A549 (cell line): ENCODE measurements around the gene CCP110. TPM values are rescaled to one million over a fixed set of nuclear protein-coding genes. Genes with fewer than 3 reads are reported as not detected.
A peak's percentile ranks its signal among the peaks of the same experiment; 100 is the strongest.

Experiments
- ATAC-seq, 2 experiments: fragments of 200-7000 bp in 1 of 2; fragments of >200 bp in 1 of 2; cut with Nextera tagmentation in 1 of 2; cut with Tn5 transposase in 1 of 2; 3 replicates each; pipeline versions ENCODE4 v1.8.0 to v1.9.1; 2018 to 2020; ENCODE audit warnings: mild to moderate bottlenecking in 1 of 2, moderate library complexity in 1 of 2
- CTCF ChIA-PET: fragments of 300-600 bp; sonication (Branson Sonifier 250); formaldehyde crosslinking; extraction: SDS; loops from one replicate; lab custom pipeline; 2021; ENCODE audit warnings: antibody characterized with exemption, inconsistent platforms; lab: Yijun Ruan, JAX
- POLR2A ChIA-PET: fragments of 350-600 bp; formaldehyde crosslinking; extraction: SDS; loops from one replicate; lab custom pipeline; 2021; ENCODE audit warnings: antibody characterized with exemption, inconsistent platforms; lab: Yijun Ruan, JAX
- DNase-seq, 2 experiments: peaks; one replicate each; pipeline versions ENCODE4 v3.0.0 to v3.0.0-alpha.2; 2011 to 2016; ENCODE audit warnings: low read depth in 1 of 2, low spot score in 1 of 2
- FAIRE-seq: peaks from 2 replicates; lab custom pipeline; 2011; peaks lifted over from hg19 to GRCh38; lab: Jason Lieb, UNC
- H3K27ac ChIP-seq, 2 experiments: fragments of >200 bp; sonication (Bioruptor Twin); formaldehyde crosslinking; 3 replicates each; pipeline ENCODE4 v1.5.1; 2016 to 2017
- H3K4me1 ChIP-seq: fragments of >200 bp; sonication (Bioruptor Twin); formaldehyde crosslinking; 3 replicates; pipeline ENCODE4 v1.6.1; 2016
- H3K4me2 ChIP-seq: fragments of >200 bp; sonication (Bioruptor Twin); formaldehyde crosslinking; 3 replicates; pipeline ENCODE4 v1.6.1; 2016
- H3K4me3 ChIP-seq: fragments of >200 bp; sonication (Bioruptor Twin); formaldehyde crosslinking; 3 replicates; pipeline ENCODE4 v1.5.1; 2016
- H3K9me3 ChIP-seq: fragments of >200 bp; sonication (Bioruptor Twin); formaldehyde crosslinking; 3 replicates; pipeline ENCODE4 v1.6.1; 2016
- CEBPB ChIP-seq, 2 experiments: fragments of >200 bp in 1 of 2; sonication (Bioruptor Twin) in 1 of 2; formaldehyde crosslinking in 1 of 2; IDR thresholded peaks; 2 replicates each; pipeline ENCODE4 v1.6.1; 2012 to 2016
- CHD4 ChIP-seq: fragments of 200-600 bp; sonication (generic); IDR thresholded peaks from 2 replicates; pipeline ENCODE4 v1.6.1; 2016; ENCODE audit warnings: antibody characterized with exemption, mild to moderate bottlenecking, borderline replicate concordance
- FOSL2 ChIP-seq, 2 experiments: fragments of 450-650 bp in 1 of 2; fragments of >200 bp in 1 of 2; sonication (Bioruptor Twin) in 1 of 2; formaldehyde crosslinking; IDR thresholded peaks; 2 replicates each; pipeline versions ENCODE4 v1.5.0 to v1.6.1; 2016 to 2020; ENCODE audit warnings: mild to moderate bottlenecking in 1 of 2, moderate library complexity in 1 of 2
- GATA3 ChIP-seq: IDR thresholded peaks from 2 replicates; pipeline ENCODE4 v1.6.1; 2012; ENCODE audit warnings: borderline replicate concordance
- HOXB5 ChIP-seq: fragments of 250-450 bp; sonication (Bioruptor Pico); IDR thresholded peaks from 2 replicates; pipeline ENCODE4 v1.5.0; 2020; ENCODE audit warnings: mild to moderate bottlenecking, moderate library complexity
- JUN ChIP-seq, 2 experiments: fragments of >200 bp; sonication (Bioruptor Twin); formaldehyde crosslinking; IDR thresholded peaks; 2 replicates in 1 of 2; 3 replicates in 1 of 2; pipeline ENCODE4 v1.6.1; 2016 to 2017
- KDM1A ChIP-seq: fragments of 200-600 bp; sonication (generic); IDR thresholded peaks from 2 replicates; pipeline ENCODE4 v1.6.1; 2016; ENCODE audit warnings: low read depth, mild to moderate bottlenecking
- MAFK ChIP-seq: fragments of 450-650 bp; IDR thresholded peaks from 2 replicates; pipeline ENCODE4 v1.6.1; 2014; ENCODE audit not compliant: partially characterized antibody
- NFE2L2 ChIP-seq: fragments of 150-350 bp; conservative IDR thresholded peaks from 2 replicates; pipeline ENCODE4 v1.6.1; 2014; ENCODE audit warnings: low read length
- POLR2A ChIP-seq: IDR thresholded peaks from 2 replicates; pipeline ENCODE4 v1.6.1; 2012; ENCODE audit warnings: mild to moderate bottlenecking, low read length
- TFCP2L1 ChIP-seq: fragments of 250-450 bp; sonication (Bioruptor Pico); IDR thresholded peaks from 2 replicates; pipeline ENCODE4 v1.5.0; 2021; ENCODE audit warnings: mild to moderate bottlenecking
- WGBS: methylation state at CpG from one replicate; pipeline ENCODE4 v1.1.6; 2017; ENCODE audit errors: missing lambda C conversion rate; 5-methylcytosine and 5-hydroxymethylcytosine counted together
- polyA plus RNA-seq, 4 experiments: library from polyadenylated mRNA; depleted of rRNA in 3 of 4; stranded (reverse); fragments of >200 nt; fragmentation: RNase III in 1 of 4; extraction: RNeasy Plus Mini Kit Qiagen cat#74134 plus additional on column Dnase treatment in 1 of 4; gene quantifications; 2 replicates in 3 of 4; 3 replicates in 1 of 4; pipeline ENCODE4 v1.2.3, GENCODE V29; 2011 to 2017
- TF ChIP-seq, protein P1 (sequence below): fragments of 150-350 bp; IDR thresholded peaks from 2 replicates; pipeline ENCODE4 v1.6.1; 2014; ENCODE audit warnings: low read depth, mild to moderate bottlenecking, low read length
- TF ChIP-seq, protein P2 (sequence below): IDR thresholded peaks from 2 replicates; pipeline ENCODE4 v1.6.1; 2012
- TF ChIP-seq, protein P3 (sequence below): fragments of 250-450 bp; sonication (Bioruptor Pico); IDR thresholded peaks from 2 replicates; pipeline ENCODE4 v1.5.0; 2020; ENCODE audit warnings: low read depth, mild to moderate bottlenecking, moderate library complexity
- TF ChIP-seq, protein P4 (sequence below): fragments of 450-650 bp; IDR thresholded peaks from 2 replicates; pipeline ENCODE4 v1.6.1; 2014; ENCODE audit warnings: antibody characterized with exemption

Gene CCP110
- polyA plus RNA-seq, 2 of the 4 experiments (the other 2 are of a cell fraction) = 11.3 to 15.3 TPM

DNA sequence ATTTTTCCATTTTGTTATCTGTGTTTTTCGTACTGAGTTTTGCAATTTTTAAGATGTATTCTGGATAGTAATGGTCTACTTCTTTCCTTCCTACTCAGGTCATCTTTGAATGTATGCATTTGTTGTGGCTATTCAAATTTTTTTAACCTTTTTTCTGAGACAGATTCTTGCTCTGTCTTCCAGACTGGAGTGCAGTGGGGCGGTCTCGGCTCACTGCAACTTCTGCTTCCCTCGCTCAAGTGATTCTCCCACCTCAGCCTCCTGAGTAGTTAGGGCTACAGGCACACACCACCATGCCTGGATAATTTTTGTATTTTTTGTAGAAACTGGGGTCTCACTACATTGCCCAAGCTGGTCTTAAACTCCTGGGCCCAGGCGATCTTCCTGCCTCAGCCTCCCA lies 65.4 kb downstream of the CCP110 start:
- Histone ChIP-seq H3K9me3 (no peaks in the 10 kb centered on the region), H3K4me1 (peaks cover 13% of the 10 kb centered on the region), H3K4me2 (no peak overlapping the region), H3K4me3 (no peak overlapping the region), H3K27ac (0 out of 6 replicates have a peak overlapping the region, but pooled peaks of 1 of the 2 experiments have one; percentile 0)
- CTCF ChIA-PET = interaction anchor here (0.7 to 20.8 kb wide), 4 partner anchors 11 to 293 kb away, joined by 3 to 328 read pairs (median 65); partner anchors contain the start of gene GPRC5B
- DNase-seq = no peak
- FAIRE-seq = no peak
- no peak for ATAC-seq
- POLR2A ChIA-PET = no interaction called here
- TF ChIP-seq, protein P1, sequence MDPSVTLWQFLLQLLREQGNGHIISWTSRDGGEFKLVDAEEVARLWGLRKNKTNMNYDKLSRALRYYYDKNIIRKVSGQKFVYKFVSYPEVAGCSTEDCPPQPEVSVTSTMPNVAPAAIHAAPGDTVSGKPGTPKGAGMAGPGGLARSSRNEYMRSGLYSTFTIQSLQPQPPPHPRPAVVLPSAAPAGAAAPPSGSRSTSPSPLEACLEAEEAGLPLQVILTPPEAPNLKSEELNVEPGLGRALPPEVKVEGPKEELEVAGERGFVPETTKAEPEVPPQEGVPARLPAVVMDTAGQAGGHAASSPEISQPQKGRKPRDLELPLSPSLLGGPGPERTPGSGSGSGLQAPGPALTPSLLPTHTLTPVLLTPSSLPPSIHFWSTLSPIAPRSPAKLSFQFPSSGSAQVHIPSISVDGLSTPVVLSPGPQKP = no peak
- TF ChIP-seq TFCP2L1 (CRISPR knock-in tag) = no peak
- TF ChIP-seq HOXB5 (CRISPR knock-in tag) = no peak
- TF ChIP-seq CHD4 = no peak
- 93% methylated on average over 5 of the region's 5 CpGs for WGBS

DNA sequence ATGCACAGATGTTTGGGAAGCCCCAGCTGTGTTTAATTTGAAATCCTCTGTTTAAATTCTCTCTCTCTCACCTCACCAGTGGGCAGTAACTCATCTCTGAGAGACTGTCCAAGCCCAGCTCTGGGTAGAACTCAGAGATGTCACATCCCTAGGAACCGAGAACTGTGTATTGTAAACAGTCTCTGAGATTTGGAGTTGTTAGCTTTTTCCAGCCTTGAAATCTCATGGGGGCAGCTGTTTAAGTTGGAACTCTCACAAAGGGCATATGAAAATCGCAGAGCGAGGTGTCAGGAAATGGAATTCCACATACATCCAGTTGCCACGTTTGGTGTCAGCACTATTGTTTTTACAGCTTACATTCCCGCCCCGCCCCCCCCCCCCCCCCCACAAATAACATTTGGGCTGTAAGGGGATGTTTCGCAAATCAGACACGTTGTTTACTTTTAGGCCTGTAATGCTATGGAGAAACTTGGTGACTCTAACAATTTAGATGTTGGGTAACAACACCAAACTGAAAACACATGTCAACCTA lies 66.1 kb downstream of the CCP110 start:
- TF ChIP-seq NFE2L2 (no peak), CEBPB (IDR thresholded peaks at IDR 0.05) (peak; percentile 46 to 59; a peak in 2 of 4 replicates)
- 32% methylated on average over 7 of the region's 8 CpGs for WGBS
- POLR2A ChIA-PET = no interaction called here
- DNase-seq (peak in 1 of 2 experiments; percentile 52), ATAC-seq (peak; percentile 54 to 76; a peak in 5 of 6 replicates), FAIRE-seq (no peak)
- Histone ChIP-seq H3K4me3 (no peak overlapping the region), H3K27ac (peak overlapping the region in 1 of 2 experiments; percentile 2; a peak in 1 of 6 replicates), H3K9me3 (no peaks in the 10 kb centered on the region), H3K4me1 (peaks cover 21% of the 10 kb centered on the region), H3K4me2 (peak overlapping the region; percentile 40)
- CTCF ChIA-PET = interaction anchor here (0.7 to 20.8 kb wide), 4 partner anchors 10 to 293 kb away, joined by 3 to 328 read pairs (median 65); partner anchors contain the start of gene GPRC5B

DNA sequence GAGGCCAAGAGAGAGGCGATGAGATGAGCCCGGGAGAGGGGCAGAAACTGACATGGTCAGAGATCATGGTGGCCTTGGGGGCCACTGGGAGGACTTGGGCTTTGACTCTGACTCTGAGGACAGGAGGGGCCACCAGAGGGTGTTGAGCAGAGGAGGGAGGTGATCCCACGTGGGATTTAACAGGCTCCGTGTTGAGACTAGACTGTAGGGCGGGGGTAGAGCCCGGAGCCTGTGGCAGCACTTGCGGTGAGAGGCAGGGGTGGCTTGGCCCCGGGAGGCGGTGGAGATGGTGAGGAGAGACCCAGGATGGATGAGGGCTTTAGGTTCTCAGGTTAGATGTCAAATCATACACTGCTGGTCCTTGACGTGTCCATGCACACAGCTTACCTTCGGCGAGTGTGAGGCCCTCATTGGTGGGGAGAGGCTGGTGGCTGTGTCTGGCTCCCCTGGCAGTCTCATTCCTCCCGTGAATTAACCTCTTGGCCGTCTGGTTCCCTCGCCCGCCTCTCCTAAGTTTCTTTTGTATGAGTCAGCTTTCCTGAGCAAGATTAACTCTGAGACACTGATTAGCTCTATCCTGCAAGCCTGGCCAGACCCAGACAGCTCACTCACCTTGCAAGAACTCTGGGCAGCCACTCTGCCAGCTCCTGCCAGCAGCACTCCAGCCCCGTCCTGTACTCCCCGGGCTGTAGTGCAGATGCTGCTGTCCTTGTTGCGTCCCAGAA lies 71.5 kb downstream of the CCP110 start:
- TF ChIP-seq POLR2A (no peak), JUN (IDR thresholded peaks at IDR 0.05) (peak in 1 of 2 experiments; percentile 15; a peak in 1 of 5 replicates), MAFK (peak; percentile 96), GATA3 (peak; percentile 51; the same call in 1 of the 2 replicates), FOSL2 (IDR thresholded peaks at IDR 0.05) (no peak), FOSL2 (CRISPR knock-in tag; IDR thresholded peaks at IDR 0.05) (peak; percentile 66), KDM1A (no peak), CEBPB (IDR thresholded peaks at IDR 0.05) (0 out of 4 replicates have a peak, but pooled peaks of 1 of the 2 experiments have one; percentile 7)
- TF ChIP-seq, protein P2, sequence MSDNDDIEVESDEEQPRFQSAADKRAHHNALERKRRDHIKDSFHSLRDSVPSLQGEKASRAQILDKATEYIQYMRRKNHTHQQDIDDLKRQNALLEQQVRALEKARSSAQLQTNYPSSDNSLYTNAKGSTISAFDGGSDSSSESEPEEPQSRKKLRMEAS = peak; percentile 65; the same call in 1 of the 2 replicates
- TF ChIP-seq, protein P3, sequence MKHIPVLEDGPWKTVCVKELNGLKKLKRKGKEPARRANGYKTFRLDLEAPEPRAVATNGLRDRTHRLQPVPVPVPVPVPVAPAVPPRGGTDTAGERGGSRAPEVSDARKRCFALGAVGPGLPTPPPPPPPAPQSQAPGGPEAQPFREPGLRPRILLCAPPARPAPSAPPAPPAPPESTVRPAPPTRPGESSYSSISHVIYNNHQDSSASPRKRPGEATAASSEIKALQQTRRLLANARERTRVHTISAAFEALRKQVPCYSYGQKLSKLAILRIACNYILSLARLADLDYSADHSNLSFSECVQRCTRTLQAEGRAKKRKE = no peak
- TF ChIP-seq, protein P1 = no peak
- TF ChIP-seq, protein P4, sequence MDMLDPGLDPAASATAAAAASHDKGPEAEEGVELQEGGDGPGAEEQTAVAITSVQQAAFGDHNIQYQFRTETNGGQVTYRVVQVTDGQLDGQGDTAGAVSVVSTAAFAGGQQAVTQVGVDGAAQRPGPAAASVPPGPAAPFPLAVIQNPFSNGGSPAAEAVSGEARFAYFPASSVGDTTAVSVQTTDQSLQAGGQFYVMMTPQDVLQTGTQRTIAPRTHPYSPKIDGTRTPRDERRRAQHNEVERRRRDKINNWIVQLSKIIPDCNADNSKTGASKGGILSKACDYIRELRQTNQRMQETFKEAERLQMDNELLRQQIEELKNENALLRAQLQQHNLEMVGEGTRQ = no peak
- H3K4me3 ChIP-seq = no peak overlapping the region
- peak overlapping the region; percentile 87 to 91 for H3K27ac ChIP-seq
- H3K4me1 ChIP-seq = peaks cover 33% of the 10 kb centered on the region
- ChIA-PET POLR2A (interaction anchor here (1.2 kb wide), 1 partner anchor 40 kb away, joined by 11 read pairs; the partner anchor contains the start of gene VPS35L), CTCF (interaction anchor here (0.5 to 20.8 kb wide), 11 partner anchors 8 to 596 kb away, joined by 3 to 328 read pairs (median 5); partner anchors contain the start of genes GPRC5B and VPS35L)
- H3K4me2 ChIP-seq = peak overlapping the region; percentile 70
- peak; percentile 95 to 96 for ATAC-seq
- 19% methylated on average over 19 of the region's 19 CpGs for WGBS
- no peaks in the 10 kb centered on the region for H3K9me3 ChIP-seq
- DNase-seq = peak; percentile 76 to 88
- no peak for FAIRE-seq
